Activated CD4-positive, alpha-beta T cell treated with anti-CD3 and anti-CD28 coated beads for 1 hour (primary cell): ENCODE results near the gene BBS7.

ENCODE experiments used
- DNase-seq: peaks from one replicate; pipeline ENCODE4 v3.0.0-alpha.2; 2020

BBS7 gene

GRCh38 chr4:121789960-121790829 is 80.1 kb downstream of the BBS7 start:
- DNase-seq: no peak

- DNase-seq: no peak
Observed at GRCh38 chr4:121789455-121789854, 80.8 kb downstream of the BBS7 start.

DNA sequence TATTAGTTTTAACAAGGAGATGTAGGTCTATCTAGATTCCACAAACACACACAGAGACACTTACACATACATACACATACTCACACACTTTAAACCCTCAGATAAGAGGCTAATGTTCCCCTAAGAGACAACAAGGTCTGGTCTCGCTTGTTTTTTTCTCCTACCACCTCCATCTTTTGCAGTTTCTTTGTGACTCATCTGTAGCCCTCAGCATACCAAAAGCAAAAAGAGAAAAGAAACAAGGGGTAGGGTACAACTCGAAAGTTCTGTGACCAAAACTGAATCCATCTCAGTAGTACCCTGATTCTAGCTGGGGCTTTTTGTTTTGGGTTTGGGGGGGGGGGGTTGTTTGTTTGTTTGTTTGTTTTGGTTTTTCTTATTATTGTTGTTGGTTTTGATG is 81.4 kb downstream of the BBS7 start:
- DNase-seq: no peak

GRCh38 chr4:121786221-121786620 is 84.1 kb downstream of the BBS7 start:
- DNase-seq: no peak

DNA sequence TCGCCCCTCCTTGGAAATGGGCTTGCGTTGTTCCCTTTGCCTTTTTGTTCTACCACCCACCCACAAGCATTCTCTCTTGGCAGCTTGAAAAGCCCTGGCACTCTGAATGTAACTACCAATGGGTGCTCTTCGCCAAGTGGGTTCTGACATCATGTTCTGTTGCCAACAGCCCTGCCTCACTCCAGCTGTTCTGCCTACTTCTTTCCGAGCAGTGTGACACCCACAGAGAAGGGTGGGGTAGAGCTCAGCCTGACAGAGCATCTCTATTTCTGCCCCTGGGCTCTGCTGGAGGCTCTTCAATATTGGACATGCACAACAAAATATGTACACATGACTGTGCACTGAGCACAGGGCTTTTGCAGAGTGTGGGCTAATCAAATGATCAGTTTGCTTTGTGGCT is 84.8 kb downstream of the BBS7 start:
- DNase-seq: no peak

DNA sequence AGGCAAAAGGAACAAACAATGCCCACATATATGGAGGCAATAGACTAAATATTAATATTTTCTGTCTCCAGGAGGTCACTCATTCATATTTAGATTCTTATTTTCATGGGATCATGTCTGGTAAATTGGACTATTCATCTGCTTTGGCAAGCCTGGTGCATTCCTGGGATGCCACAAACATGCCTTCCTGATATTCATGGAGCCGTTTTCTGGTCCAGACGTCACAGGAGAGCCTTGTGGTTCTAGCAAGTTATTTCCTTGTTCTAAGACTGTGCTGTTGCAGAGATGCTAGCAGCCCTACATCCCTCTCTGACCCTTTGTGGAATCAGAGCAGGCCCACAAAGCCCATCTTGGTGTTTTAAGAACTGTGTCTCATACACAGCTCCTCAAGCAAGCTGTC is 85.3 kb downstream of the BBS7 start:
- no peak for DNase-seq

- DNase-seq: no peak
Observed at GRCh38 chr4:121784401-121784800, 85.9 kb downstream of the BBS7 start.

DNA sequence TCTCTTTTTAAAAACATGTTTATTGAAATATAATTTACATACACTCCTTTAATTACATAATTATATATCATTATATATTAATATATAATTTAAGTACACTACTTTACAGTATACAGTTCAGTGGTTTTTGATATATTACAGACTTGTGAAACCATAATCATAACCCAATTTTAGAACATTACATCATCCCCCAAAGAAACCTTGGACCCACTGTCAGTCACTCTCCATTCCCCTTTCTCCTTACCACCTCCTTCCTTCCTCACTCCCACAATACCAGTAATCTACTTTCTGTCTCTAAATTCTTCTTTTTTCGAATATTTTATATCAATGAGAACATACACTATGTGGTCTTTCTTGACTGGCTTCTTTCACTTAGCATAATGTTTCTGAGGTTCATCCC is 87.1 kb downstream of the BBS7 start:
- DNase-seq: no peak

DNA sequence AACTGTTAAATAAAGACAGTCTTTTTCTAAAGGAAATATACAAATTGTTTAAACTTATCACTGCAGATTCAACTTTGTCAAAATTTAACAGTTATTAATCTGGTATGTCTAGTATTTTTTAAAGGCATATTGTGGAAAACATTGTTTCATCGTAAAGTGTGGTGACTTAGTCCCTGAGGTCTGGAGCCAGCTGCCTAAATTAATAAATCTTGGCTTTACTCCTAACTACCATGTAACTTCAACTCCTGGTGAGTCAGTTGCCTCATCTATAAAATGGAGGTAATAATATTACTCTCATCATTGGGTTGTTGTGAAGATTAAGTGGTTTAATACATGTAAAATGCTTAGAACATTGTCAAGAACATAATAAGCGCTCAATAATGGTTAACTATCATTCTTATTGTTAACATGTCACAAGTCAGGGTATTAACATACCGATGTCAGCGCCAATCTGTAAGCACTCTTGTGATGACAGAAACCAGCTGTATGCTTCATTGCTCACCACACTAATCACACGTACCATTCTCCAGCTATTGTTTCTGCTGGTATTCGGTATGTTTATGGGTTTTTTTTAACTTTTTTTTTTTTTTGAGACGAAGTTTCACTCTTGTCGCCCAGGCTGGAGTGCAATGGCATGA is 91.2 kb downstream of the BBS7 start:
- no peak for DNase-seq

- DNase-seq: no peak
Observed at GRCh38 chr4:121777625-121778024, 92.6 kb downstream of the BBS7 start.

GRCh38 chr4:121776610-121777401 is 93.5 kb downstream of the BBS7 start:
- no peak for DNase-seq
